Pancreas (tissue), 10 donors: ENCODE results near the gene PLCH2. TPM values are rescaled to one million over a fixed set of nuclear protein-coding genes. Genes with fewer than 3 reads are reported as not detected.

Experiments
- ATAC-seq, 4 donors: fragments of 200-7000 bp; cut with Tn5 transposase; one replicate each; pipeline versions ENCODE4 v1.8.0 to v1.9.1; 2020; ENCODE audit warnings: mild to moderate bottlenecking in 4 of 4, moderate library complexity in 4 of 4
- DNase-seq, 6 donors: peaks; one replicate each; pipeline ENCODE4 v3.0.0-alpha.2; 2020
- FAIRE-seq: peaks from 2 replicates; lab custom pipeline; 2012; peaks lifted over from hg19 to GRCh38; lab: Jason Lieb, UNC
- H3K27ac ChIP-seq, 4 donors: fragments of 200-600 bp; sonication (generic); 1 replicate in 3 of 4; 2 replicates in 1 of 4; pipeline versions ENCODE4 v1.5.0 to v1.8.0; 2020
- H3K27me3 ChIP-seq, 4 donors: fragments of 200-600 bp; one replicate each; pipeline ENCODE4 v1.8.0; 2021
- H3K36me3 ChIP-seq, 3 donors: fragments of 200-600 bp; sonication (generic) in 1 of 3; one replicate each; pipeline versions ENCODE4 v1.5.0 to v1.8.0; 2020 to 2021
- H3K4me1 ChIP-seq, 3 donors: fragments of 200-600 bp; one replicate each; pipeline ENCODE4 v1.8.0; 2021
- H3K4me3 ChIP-seq, 4 donors: fragments of 200-600 bp; sonication (generic) in 2 of 4; one replicate each; pipeline versions ENCODE4 v1.5.0 to v1.8.0; 2020 to 2021
- H3K9me3 ChIP-seq, 4 donors: fragments of 200-600 bp; one replicate each; pipeline ENCODE4 v1.8.0; 2021
- CTCF ChIP-seq, 4 donors: fragments of 200-600 bp; sonication (generic) in 3 of 4; IDR thresholded peaks; one replicate each; pipeline versions ENCODE4 v1.5.0 to v1.8.0; 2021; ENCODE audit warnings: antibody characterized with exemption in 4 of 4
- WGBS, 2 donors: extraction: QIAGEN DNeasy Blood & Tissue Kit; methylation state at CpG; one replicate each; pipeline ENCODE4 v1.1.7; 2013; 5-methylcytosine and 5-hydroxymethylcytosine counted together
- intact Hi-C, 3 donors: fragments of 100-400 bp; cut with DNase I; formaldehyde crosslinking; loops; one replicate each; pipeline versions ENCODE4 v1.11.1 to v1.14.2; 2022
- polyA plus RNA-seq, 2 donors: library from polyadenylated mRNA; stranded (reverse); fragments of 200-250 nt; gene quantifications; one replicate each; pipeline ENCODE4 v1.2.3, GENCODE V29; 2013
- total RNA-seq, 6 donors: library from RNA; stranded (reverse); fragmentation: NEBNext Ultra II Directional in 4 of 6; extraction: Animal tissue kit (Norgen Biotek cat#: 25700) in 4 of 6; gene quantifications; one replicate each; pipeline versions ENCODE4 v1.2.1 to v1.2.4, GENCODE V29; 2021 to 2023
- donor health status: healthy with polysubstance abuse.
- donor health status: DM: no; HTN: no; CAD: no; lungs with moderate emphysema.
- donor health status: DM: no; HTN: no; CAD: no.
- donor health status: control.
- donor health status: control.
- donor health status: Bipolar disorder and iron deficiency.
- donor health status: DM: yes; HTN: yes; CAD: no.
- donor health status: DM: no; HTN: no; CAD: no.
- donor health status: DM: no; HTN: no; CAD: no.
- donor health status: DM: yes; HTN: yes; CAD: no.

The PLCH2 gene
- total and polyA plus RNA-seq, 8 donors: 0.79 to 163 (median 3.3) TPM

GRCh38 chr1:2508180-2508579, 32.1 kb downstream of the PLCH2 start:
- H3K4me1 ChIP-seq: no peaks in the 10 kb centered on the region
- WGBS, 2 donors: 89 to 90% methylated on average over 24 of the region's 24 CpGs
- no peaks in the 10 kb centered on the region for H3K9me3 ChIP-seq
- no peak for DNase-seq
- H3K27ac ChIP-seq: no peak overlapping the region
- H3K27me3 ChIP-seq: peaks cover 0 to 7% (median 0%) of the 10 kb centered on the region in 4 donors
- no peak for ATAC-seq
- intact Hi-C loops: no loop called here
- FAIRE-seq: no peak
- peaks cover 2 to 45% (median 31%) of the 10 kb centered on the region in 3 donors for H3K36me3 ChIP-seq
- no peak for TF ChIP-seq CTCF (IDR thresholded peaks at IDR 0.05)
- H3K4me3 ChIP-seq: no peak overlapping the region

- DNase-seq: no peak
- intact Hi-C loops: no loop called here
- Histone ChIP-seq H3K9me3 (no peaks in the 10 kb centered on the region), H3K27ac (no peak overlapping the region), H3K4me1 (no peaks in the 10 kb centered on the region), H3K27me3 (peaks cover 0 to 7% (median 0%) of the 10 kb centered on the region in 4 donors), H3K4me3 (no peak overlapping the region), H3K36me3 (peaks cover 3 to 50% (median 36%) of the 10 kb centered on the region in 3 donors)
- ATAC-seq: no peak
- 94 to 96% methylated on average over 29 of the region's 29 CpGs for WGBS, 2 donors
- TF ChIP-seq CTCF (IDR thresholded peaks at IDR 0.05): no peak
- FAIRE-seq: no peak
Measured at GRCh38 chr1:2508751-2509150, 32.7 kb downstream of the PLCH2 start.

- Histone ChIP-seq H3K27ac (no peak overlapping the region), H3K9me3 (no peaks in the 10 kb centered on the region), H3K36me3 (peaks cover 6 to 56% (median 41%) of the 10 kb centered on the region in 3 donors), H3K4me1 (no peaks in the 10 kb centered on the region), H3K4me3 (no peak overlapping the region), H3K27me3 (no peaks in the 10 kb centered on the region)
- ATAC-seq (no peak), FAIRE-seq (no peak), DNase-seq (no peak)
- 82 to 86% methylated on average over 11 of the region's 11 CpGs for WGBS, 2 donors
- intact Hi-C loops: no loop called here
- TF ChIP-seq CTCF (IDR thresholded peaks at IDR 0.05): no peak
Measured at GRCh38 chr1:2509589-2509988, 33.5 kb downstream of the PLCH2 start.

GRCh38 chr1:2510366-2511155, 34.5 kb downstream of the PLCH2 start:
- FAIRE-seq (no peak), DNase-seq (no peak)
- peaks cover 6 to 64% (median 41%) of the 10 kb centered on the region in 3 donors for H3K36me3 ChIP-seq

More at GRCh38 chr1:2510366-2511155, 34.5 kb downstream of the PLCH2 start:
- intact Hi-C loops: no loop called here
- Histone ChIP-seq H3K27me3 (no peaks in the 10 kb centered on the region), H3K9me3 (no peaks in the 10 kb centered on the region), H3K4me1 (no peaks in the 10 kb centered on the region), H3K27ac (no peak overlapping the region), H3K4me3 (no peak overlapping the region)
- no peak for ATAC-seq
- WGBS, 2 donors: 93 to 96% methylated on average over 27 of the region's 27 CpGs
- no peak for TF ChIP-seq CTCF (IDR thresholded peaks at IDR 0.05)
